ENCODE results near the gene RPA3.

The RPA3 gene

GRCh38 chr7:7671361-7671760 lies 47.0 kb downstream of the RPA3 start:
- Histone ChIP-seq H3K27me3 (ENCODE audit: insufficient read depth, poor library complexity, severe bottlenecking) (no peaks in the 10 kb centered on the region), H3K4me3 (replicated peaks; ENCODE audit: insufficient read depth, low read length) (no peak overlapping the region), H3K27ac (replicated peaks) (no peak overlapping the region)
- TF ChIP-seq POLR2AphosphoS5 (IDR thresholded peaks at IDR 0.05; ENCODE audit: low read depth): no peak
- no peak for TF ChIP-seq GABPA (IDR thresholded peaks at IDR 0.05; ENCODE audit: low read depth)
- TF ChIP-seq CTCF (IDR thresholded peaks at IDR 0.05; ENCODE audit: insufficient read depth, low read length): no peak
- no peak for TF ChIP-seq SPI1 (IDR thresholded peaks at IDR 0.05; ENCODE audit: borderline replicate concordance, low read depth)
- no peak for TF ChIP-seq REST (IDR thresholded peaks at IDR 0.05; ENCODE audit: insufficient replicate concordance, low read depth)
- no peak for DNase-seq (ENCODE audit: low read depth in 1 of 2, low spot score in 1 of 2)

GRCh38 chr7:7670490-7670889 lies 47.9 kb downstream of the RPA3 start:
- Histone ChIP-seq H3K4me3 (replicated peaks; ENCODE audit: insufficient read depth, low read length) (no peak overlapping the region), H3K27ac (replicated peaks) (no peak overlapping the region), H3K27me3 (ENCODE audit: insufficient read depth, poor library complexity, severe bottlenecking) (no peaks in the 10 kb centered on the region)
- TF ChIP-seq GABPA (IDR thresholded peaks at IDR 0.05; ENCODE audit: low read depth) (no peak), REST (IDR thresholded peaks at IDR 0.05; ENCODE audit: insufficient replicate concordance, low read depth) (no peak), CTCF (IDR thresholded peaks at IDR 0.05; ENCODE audit: insufficient read depth, low read length) (no peak), SPI1 (IDR thresholded peaks at IDR 0.05; ENCODE audit: borderline replicate concordance, low read depth) (no peak), POLR2AphosphoS5 (IDR thresholded peaks at IDR 0.05; ENCODE audit: low read depth) (no peak)
- no peak for DNase-seq (ENCODE audit: low read depth in 1 of 2, low spot score in 1 of 2)

- H3K27ac ChIP-seq (replicated peaks): no peak overlapping the region
- H3K4me3 ChIP-seq (replicated peaks; ENCODE audit: insufficient read depth, low read length): no peak overlapping the region
- no peak for TF ChIP-seq CTCF (IDR thresholded peaks at IDR 0.05; ENCODE audit: insufficient read depth, low read length)
- no peak for TF ChIP-seq GABPA (IDR thresholded peaks at IDR 0.05; ENCODE audit: low read depth)
- no peak for TF ChIP-seq SPI1 (IDR thresholded peaks at IDR 0.05; ENCODE audit: borderline replicate concordance, low read depth)
- no peak for TF ChIP-seq POLR2AphosphoS5 (IDR thresholded peaks at IDR 0.05; ENCODE audit: low read depth)
- no peaks in the 10 kb centered on the region for H3K27me3 ChIP-seq (ENCODE audit: insufficient read depth, poor library complexity, severe bottlenecking)
- DNase-seq (ENCODE audit: low read depth in 1 of 2, low spot score in 1 of 2): peak in 1 of 2 experiments; percentile 36
These were observed 49.7 kb downstream of the RPA3 start for GRCh38 chr7:7668706-7669105.

- no peak for TF ChIP-seq GABPA (IDR thresholded peaks at IDR 0.05; ENCODE audit: low read depth)
- TF ChIP-seq SPI1 (IDR thresholded peaks at IDR 0.05; ENCODE audit: borderline replicate concordance, low read depth): no peak
- TF ChIP-seq REST (IDR thresholded peaks at IDR 0.05; ENCODE audit: insufficient replicate concordance, low read depth): no peak
- TF ChIP-seq CTCF (IDR thresholded peaks at IDR 0.05; ENCODE audit: insufficient read depth, low read length): no peak
- no peak for TF ChIP-seq POLR2AphosphoS5 (IDR thresholded peaks at IDR 0.05; ENCODE audit: low read depth)
- no peak for DNase-seq (ENCODE audit: low read depth in 1 of 2, low spot score in 1 of 2)
- Histone ChIP-seq H3K4me3 (replicated peaks; ENCODE audit: insufficient read depth, low read length) (no peak overlapping the region), H3K27ac (replicated peaks) (no peak overlapping the region), H3K27me3 (ENCODE audit: insufficient read depth, poor library complexity, severe bottlenecking) (no peaks in the 10 kb centered on the region)
These were observed 51.2 kb downstream of the RPA3 start for GRCh38 chr7:7667187-7667586.

Measured in HL-60 (cell line).